DMS79 (cell line): ENCODE results near the gene PJA2.

Source experiments
- DNase-seq: peaks from one replicate; lab custom pipeline; 2025; lab: John Stamatoyannopoulos, UW

PJA2 gene

GRCh38 chr5:109347252-109347888, 62.4 kb downstream of the PJA2 start:
- DNase-seq, result no peak

- no peak for DNase-seq
These were observed 64.1 kb downstream of the PJA2 start for GRCh38 chr5:109345699-109346098.

- no peak for DNase-seq
These were observed 69.4 kb downstream of the PJA2 start for GRCh38 chr5:109340351-109340750.

GRCh38 chr5:109335114-109335513, 74.7 kb downstream of the PJA2 start:
- no peak for DNase-seq

- DNase-seq, result no peak
These were observed 75.7 kb downstream of the PJA2 start for GRCh38 chr5:109334056-109334455.

- no peak for DNase-seq
These were observed 80.2 kb downstream of the PJA2 start for GRCh38 chr5:109329333-109330237.

GRCh38 chr5:109328626-109329025, 81.1 kb downstream of the PJA2 start:
- DNase-seq, result no peak

- DNase-seq, result no peak
These were observed 82.2 kb downstream of the PJA2 start for GRCh38 chr5:109327570-109327969.

GRCh38 chr5:109326919-109327318, 82.9 kb downstream of the PJA2 start:
- DNase-seq, result no peak

GRCh38 chr5:109325456-109325855, 84.3 kb downstream of the PJA2 start:
- DNase-seq, result no peak

- DNase-seq, result no peak
These were observed 84.8 kb downstream of the PJA2 start for GRCh38 chr5:109324931-109325330.

- DNase-seq, result no peak
These were observed 85.4 kb downstream of the PJA2 start for GRCh38 chr5:109324351-109324750.

- DNase-seq, result no peak
These were observed 87.1 kb downstream of the PJA2 start for GRCh38 chr5:109322694-109323093.

GRCh38 chr5:109319351-109319750, 90.4 kb downstream of the PJA2 start:
- DNase-seq, result no peak

- no peak for DNase-seq
These were observed 91.2 kb downstream of the PJA2 start for GRCh38 chr5:109318455-109319108.

GRCh38 chr5:109316634-109317033, 93.1 kb downstream of the PJA2 start:
- no peak for DNase-seq

- no peak for DNase-seq
These were observed 94.5 kb downstream of the PJA2 start for GRCh38 chr5:109315245-109315644.

- no peak for DNase-seq
These were observed 96.6 kb downstream of the PJA2 start for GRCh38 chr5:109313127-109313526.

- no peak for DNase-seq
These were observed 97.1 kb downstream of the PJA2 start for GRCh38 chr5:109312695-109313094.

GRCh38 chr5:109310315-109310714, 99.5 kb downstream of the PJA2 start:
- no peak for DNase-seq

- DNase-seq, result no peak
These were observed 100.3 kb downstream of the PJA2 start for GRCh38 chr5:109309326-109310063.

- DNase-seq, result no peak
These were observed 101.8 kb downstream of the PJA2 start for GRCh38 chr5:109307951-109308350.
